Transverse colon (tissue), 3 donors: ENCODE results near the gene VGF.

Source experiments
- CTCF ChIP-seq, 5 experiments: fragments of 200-600 bp in 3 of 5; fragments of 450-650 bp in 2 of 5; sonication (generic) in 3 of 5; IDR thresholded peaks; 1 replicate in 2 of 5; 2 replicates in 3 of 5; pipeline ENCODE4 v1.5.1; 2016 to 2017; ENCODE audit warnings: antibody characterized with exemption in 5 of 5, inconsistent platforms in 3 of 5, mild to moderate bottlenecking in 2 of 5, moderate library complexity in 1 of 5
- POLR2A ChIP-seq: fragments of 450-650 bp; IDR thresholded peaks from one replicate; pipeline ENCODE4 v1.6.1; 2016; ENCODE audit warnings: antibody characterized with exemption, mild to moderate bottlenecking, moderate library complexity

GRCh38 chr7:101163279-101164070 lies 1.9 kb downstream of the VGF start:
- TF ChIP-seq CTCF (IDR thresholded peaks at IDR 0.05) (no peak), POLR2A (no peak)
